Stimulated activated naive CD4-positive, alpha-beta T cell (primary cell): ENCODE data around the gene EI24.
"Not testable (repeated sequence)": the region's sequence is repeated elsewhere in the genome, so short reads cannot be mapped to it uniquely, and the experiment has no call there.

Source experiments
- DNase-seq, 6 experiments: peaks; one replicate each; lab custom pipeline; 2025; lab: John Stamatoyannopoulos, UW

Gene EI24

GRCh38 chr11:125568970-125569914, at the start of gene EI24:
TSS of gene EI24 (plus strand) at chr11:125569477. CDS start at chr11:125572528, 3,051 bp downstream.
- peak; percentile 69 to 82 (median 78) for DNase-seq

- no peak for DNase-seq
Measured at GRCh38 chr11:125519860-125520834, 49.1 kb upstream of the EI24 start.

- DNase-seq = no peak
Measured at GRCh38 chr11:125525303-125525702, 44.0 kb upstream of the EI24 start.

- DNase-seq = no peak
Measured at GRCh38 chr11:125532668-125533067, 36.6 kb upstream of the EI24 start.

GRCh38 chr11:125535585-125535984, 33.7 kb upstream of the EI24 start:
- no peak for DNase-seq

- DNase-seq = not testable (repeated sequence)
Measured at GRCh38 chr11:125536834-125537233, 32.4 kb upstream of the EI24 start.

GRCh38 chr11:125542709-125543108, 26.6 kb upstream of the EI24 start:
- no peak for DNase-seq

- no peak for DNase-seq
Measured at GRCh38 chr11:125550780-125551179, 18.5 kb upstream of the EI24 start.

GRCh38 chr11:125551835-125552342, 17.4 kb upstream of the EI24 start:
- no peak for DNase-seq

GRCh38 chr11:125552927-125553326, 16.4 kb upstream of the EI24 start:
- DNase-seq = no peak

- DNase-seq = no peak
Measured at GRCh38 chr11:125553357-125553756, 15.9 kb upstream of the EI24 start.

GRCh38 chr11:125554038-125554437, 15.2 kb upstream of the EI24 start:
- no peak for DNase-seq

- DNase-seq = no peak
Measured at GRCh38 chr11:125559888-125560287, 9.4 kb upstream of the EI24 start.

GRCh38 chr11:125561924-125562323, 7.4 kb upstream of the EI24 start:
- DNase-seq = no peak

GRCh38 chr11:125562430-125562829, 6.8 kb upstream of the EI24 start:
- no peak for DNase-seq

- no peak for DNase-seq
Measured at GRCh38 chr11:125564357-125564756, 4.9 kb upstream of the EI24 start.

GRCh38 chr11:125566235-125566634, 3.0 kb upstream of the EI24 start:
- no peak for DNase-seq

- DNase-seq = no peak
Measured at GRCh38 chr11:125569915-125570621, 791 bp downstream of the EI24 start.

- DNase-seq = no peak
Measured at GRCh38 chr11:125570952-125571351, 1.7 kb downstream of the EI24 start.

GRCh38 chr11:125572916-125573315, 3.6 kb downstream of the EI24 start:
- DNase-seq = no peak

GRCh38 chr11:125577181-125577580, 7.9 kb downstream of the EI24 start:
- not testable (repeated sequence) for DNase-seq

- DNase-seq = no peak
Measured at GRCh38 chr11:125578783-125579182, 9.5 kb downstream of the EI24 start.
